OCI-LY1 (cell line): ENCODE results near the gene CCL4.
"Not testable (repeated sequence)": the region's sequence is repeated elsewhere in the genome, so short reads cannot be mapped to it uniquely, and the experiment has no call there.

Experiments
- H2AFZ ChIP-seq: fragments of 200-600 bp; sonication (generic), shearing (Covaris generic); 2 replicates; pipeline ENCODE4 v1.6.0; 2014; ENCODE audit warnings: antibody characterized with exemption, mild to moderate bottlenecking, low read length
- H3F3A ChIP-seq: fragments of 200-600 bp; sonication (generic), shearing (Covaris generic); 2 replicates; pipeline ENCODE4 v1.6.0; 2014; ENCODE audit warnings: mild to moderate bottlenecking, antibody characterized with exemption, low read length, moderate library complexity; ENCODE audit not compliant: insufficient read depth
- H3K27ac ChIP-seq: fragments of 200-600 bp; sonication (generic); 2 replicates; pipeline ENCODE4 v1.5.1; 2014; ENCODE audit warnings: low read length, mixed run types, mild to moderate bottlenecking, low read depth; ENCODE audit not compliant: poor library complexity, severe bottlenecking
- H3K27me3 ChIP-seq: fragments of 200-600 bp; sonication (generic); 2 replicates; pipeline ENCODE4 v1.6.0; 2014; ENCODE audit warnings: antibody characterized with exemption, mild to moderate bottlenecking, low read length, moderate library complexity; ENCODE audit not compliant: insufficient read depth
- H3K36me3 ChIP-seq: fragments of 200-600 bp; sonication (generic); 2 replicates; pipeline ENCODE4 v1.6.1; 2014; ENCODE audit warnings: mild to moderate bottlenecking, antibody characterized with exemption, low read length, moderate library complexity, mixed read lengths; ENCODE audit not compliant: insufficient read depth
- H3K4me1 ChIP-seq: fragments of 200-600 bp; sonication (generic); 2 replicates; pipeline ENCODE4 v1.5.1; 2014; ENCODE audit warnings: mild to moderate bottlenecking, low read length, moderate library complexity; ENCODE audit not compliant: insufficient read depth, severe bottlenecking
- H3K4me2 ChIP-seq: fragments of 200-600 bp; sonication (generic), shearing (Covaris generic); 2 replicates; pipeline ENCODE4 v1.6.1; 2014; ENCODE audit warnings: low read length
- H3K4me3 ChIP-seq: fragments of 200-600 bp; sonication (generic); 2 replicates; pipeline ENCODE4 v1.5.1; 2014; ENCODE audit warnings: low read length, low read depth, mild to moderate bottlenecking, mixed read lengths; ENCODE audit not compliant: poor library complexity, severe bottlenecking
- H3K79me2 ChIP-seq: fragments of 200-600 bp; shearing (Covaris generic); 2 replicates; pipeline ENCODE4 v1.6.1; 2016; ENCODE audit warnings: mixed run types, low read length, mixed read lengths; ENCODE audit not compliant: insufficient read depth
- H3K9ac ChIP-seq: fragments of 200-600 bp; sonication (generic), shearing (Covaris generic); 2 replicates; pipeline ENCODE4 v1.6.1; 2014; ENCODE audit warnings: mild to moderate bottlenecking, low read length, mixed read lengths
- H3K9me2 ChIP-seq: fragments of 200-600 bp; sonication (generic), shearing (Covaris generic); 2 replicates; pipeline ENCODE4 v1.6.1; 2014; ENCODE audit warnings: low read depth, mild to moderate bottlenecking, low read length, mixed read lengths
- H3K9me3 ChIP-seq: fragments of 200-600 bp; shearing (Covaris generic); 2 replicates; pipeline ENCODE4 v1.6.1; 2014; ENCODE audit warnings: low read length, mixed read lengths
- H4K20me1 ChIP-seq: fragments of 200-600 bp; sonication (generic), shearing (Covaris generic); 2 replicates; pipeline ENCODE4 v1.6.0; 2016; ENCODE audit warnings: mild to moderate bottlenecking, low read length; ENCODE audit not compliant: insufficient read depth
- EZH2 ChIP-seq: fragments of 200-600 bp; sonication (generic), shearing (Covaris generic); IDR thresholded peaks from 2 replicates; pipeline ENCODE4 v1.8.0; 2017; ENCODE audit warnings: borderline replicate concordance, mixed run types, mild to moderate bottlenecking, antibody characterized with exemption, low read length, moderate library complexity, mixed read lengths
- TF ChIP-seq, protein P1 (sequence below): fragments of 200-600 bp; sonication (generic), shearing (Covaris generic); IDR thresholded peaks from 2 replicates; pipeline ENCODE4 v1.5.1; 2017; ENCODE audit warnings: mild to moderate bottlenecking, antibody characterized with exemption, low read length, moderate library complexity, mixed read lengths

CCL4 gene

DNA sequence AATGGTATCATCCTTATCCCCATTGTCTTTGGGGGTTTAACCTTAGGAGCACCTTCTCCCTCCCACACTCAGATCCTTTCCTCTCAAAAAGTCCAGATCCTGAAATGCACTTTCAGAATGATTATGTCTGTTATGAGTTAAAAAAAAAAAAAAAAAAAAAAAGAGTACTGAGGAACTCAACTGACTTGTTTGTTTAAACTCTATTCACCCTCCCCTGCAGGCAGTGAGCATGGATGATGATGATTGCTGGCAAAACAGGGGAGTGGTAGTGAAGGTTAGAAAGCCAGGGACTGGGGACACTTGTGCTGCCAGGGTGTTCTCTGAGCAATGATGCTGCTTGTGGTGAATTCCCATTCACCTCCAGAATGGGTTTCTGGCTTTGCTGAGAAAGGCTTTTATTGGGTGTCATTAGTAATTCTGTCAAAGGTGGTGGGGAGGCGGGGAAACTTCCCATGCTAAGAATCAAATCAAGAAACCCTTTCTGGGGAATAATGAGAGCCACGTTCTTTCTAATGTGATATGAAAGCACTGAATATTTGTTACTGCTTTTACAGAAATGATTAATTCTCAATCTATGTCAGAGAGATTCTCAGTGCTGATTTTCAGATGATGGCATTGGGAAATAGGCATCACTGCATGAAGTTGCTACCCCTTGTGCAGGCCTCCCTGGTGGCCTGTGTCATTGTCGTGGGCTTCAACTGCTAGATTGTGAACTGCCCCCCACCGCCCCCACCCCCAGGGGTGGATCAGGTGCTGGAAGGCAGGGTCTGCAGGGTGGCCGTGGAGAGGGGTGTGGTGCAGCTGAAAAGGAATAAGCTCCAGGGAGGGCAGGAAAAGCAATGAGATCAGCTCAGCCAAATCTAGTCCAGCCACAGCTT is 14.1 kb downstream of the CCL4 start:
- H3K4me1 ChIP-seq: no peaks in the 10 kb centered on the region
- H3K36me3 ChIP-seq: no peaks in the 10 kb centered on the region
- H3F3A ChIP-seq: no peaks in the 10 kb centered on the region
- no peak for TF ChIP-seq EZH2
- TF ChIP-seq, protein P1, sequence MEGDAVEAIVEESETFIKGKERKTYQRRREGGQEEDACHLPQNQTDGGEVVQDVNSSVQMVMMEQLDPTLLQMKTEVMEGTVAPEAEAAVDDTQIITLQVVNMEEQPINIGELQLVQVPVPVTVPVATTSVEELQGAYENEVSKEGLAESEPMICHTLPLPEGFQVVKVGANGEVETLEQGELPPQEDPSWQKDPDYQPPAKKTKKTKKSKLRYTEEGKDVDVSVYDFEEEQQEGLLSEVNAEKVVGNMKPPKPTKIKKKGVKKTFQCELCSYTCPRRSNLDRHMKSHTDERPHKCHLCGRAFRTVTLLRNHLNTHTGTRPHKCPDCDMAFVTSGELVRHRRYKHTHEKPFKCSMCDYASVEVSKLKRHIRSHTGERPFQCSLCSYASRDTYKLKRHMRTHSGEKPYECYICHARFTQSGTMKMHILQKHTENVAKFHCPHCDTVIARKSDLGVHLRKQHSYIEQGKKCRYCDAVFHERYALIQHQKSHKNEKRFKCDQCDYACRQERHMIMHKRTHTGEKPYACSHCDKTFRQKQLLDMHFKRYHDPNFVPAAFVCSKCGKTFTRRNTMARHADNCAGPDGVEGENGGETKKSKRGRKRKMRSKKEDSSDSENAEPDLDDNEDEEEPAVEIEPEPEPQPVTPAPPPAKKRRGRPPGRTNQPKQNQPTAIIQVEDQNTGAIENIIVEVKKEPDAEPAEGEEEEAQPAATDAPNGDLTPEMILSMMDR: no peak
- no peak overlapping the region for H3K4me2 ChIP-seq
- H3K9ac ChIP-seq: no peak overlapping the region
- peaks cover 2% of the 10 kb centered on the region; the same call in 1 of the 2 replicates for H3K27me3 ChIP-seq
- no peak overlapping the region for H2AFZ ChIP-seq
- no peak overlapping the region for H3K27ac ChIP-seq
- no peaks in the 10 kb centered on the region for H4K20me1 ChIP-seq
- H3K4me3 ChIP-seq: no peak overlapping the region
- no peaks in the 10 kb centered on the region for H3K9me3 ChIP-seq
- no peaks in the 10 kb centered on the region for H3K9me2 ChIP-seq
- no peaks in the 10 kb centered on the region for H3K79me2 ChIP-seq

DNA sequence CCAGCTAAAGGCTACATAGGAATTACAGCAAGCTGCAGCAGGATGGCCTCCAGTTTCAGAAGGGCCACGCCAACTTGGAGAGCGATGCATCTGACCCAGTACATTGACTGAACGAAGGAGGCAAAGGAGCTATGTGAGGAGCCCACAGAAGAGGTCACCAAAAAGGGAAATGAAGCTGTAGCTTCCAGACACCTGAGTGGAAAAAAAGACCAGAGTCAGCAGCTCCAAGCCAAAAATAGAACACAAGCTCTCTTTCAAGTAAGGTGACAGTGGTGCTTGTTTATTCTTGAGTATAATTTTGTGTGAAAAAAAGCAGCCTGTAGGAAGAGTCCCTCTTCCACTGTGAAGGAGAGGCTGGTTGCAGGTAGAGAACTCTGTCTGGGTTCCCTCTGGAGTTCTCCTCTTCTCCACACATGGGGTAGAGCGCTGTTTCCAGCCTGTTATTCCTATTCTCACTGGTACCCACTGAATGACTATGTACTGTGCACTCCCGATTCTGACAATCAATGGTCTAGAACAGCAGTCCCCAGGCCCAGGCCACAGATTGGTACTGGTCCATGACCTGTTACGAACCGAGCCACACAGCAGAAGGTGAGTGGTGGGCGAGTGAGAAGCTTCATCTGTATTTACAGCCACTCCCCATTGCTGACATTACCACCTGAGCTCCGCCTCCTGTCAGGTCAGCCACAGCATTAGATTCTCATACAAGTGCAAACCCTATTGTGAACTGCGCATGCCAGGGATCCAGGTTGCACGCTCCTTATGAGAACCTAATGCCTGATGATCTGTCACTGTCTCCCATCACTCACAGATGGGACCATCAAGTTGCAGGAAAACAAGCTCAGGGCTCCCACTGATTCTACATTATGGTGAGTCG is 15.1 kb downstream of the CCL4 start:
- H3K4me3 ChIP-seq: no peak overlapping the region
- H3K27ac ChIP-seq: no peak overlapping the region
- no peaks in the 10 kb centered on the region for H3F3A ChIP-seq
- H3K36me3 ChIP-seq: no peaks in the 10 kb centered on the region
- no peak overlapping the region for H3K9ac ChIP-seq
- no peaks in the 10 kb centered on the region for H3K9me2 ChIP-seq
- H4K20me1 ChIP-seq: no peaks in the 10 kb centered on the region
- TF ChIP-seq EZH2: no peak
- TF ChIP-seq, protein P1: no peak
- no peaks in the 10 kb centered on the region for H3K79me2 ChIP-seq
- no peaks in the 10 kb centered on the region for H3K9me3 ChIP-seq
- no peaks in the 10 kb centered on the region for H3K4me1 ChIP-seq
- H2AFZ ChIP-seq: no peak overlapping the region
- no peaks in the 10 kb centered on the region for H3K27me3 ChIP-seq
- H3K4me2 ChIP-seq: no peak overlapping the region

DNA sequence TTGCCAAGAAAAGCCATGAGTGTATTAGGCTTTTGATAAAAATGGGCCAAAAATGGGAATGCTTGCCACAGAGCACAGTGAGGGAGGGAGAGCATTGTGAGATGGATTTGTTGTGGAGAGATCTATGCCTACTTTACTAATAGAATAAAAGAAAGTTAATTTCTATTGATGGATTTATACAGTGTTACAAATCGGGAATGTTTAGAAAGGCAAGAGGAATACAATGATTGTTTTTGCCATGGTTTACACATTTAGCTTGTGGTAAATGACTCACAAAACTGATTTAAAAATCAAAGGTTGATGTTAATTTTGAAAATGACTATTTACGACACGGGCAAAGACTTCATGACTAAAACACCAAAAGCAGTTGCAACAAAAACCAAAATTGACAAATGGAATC is 16.6 kb downstream of the CCL4 start:
- no peaks in the 10 kb centered on the region for H3K9me2 ChIP-seq

DNA sequence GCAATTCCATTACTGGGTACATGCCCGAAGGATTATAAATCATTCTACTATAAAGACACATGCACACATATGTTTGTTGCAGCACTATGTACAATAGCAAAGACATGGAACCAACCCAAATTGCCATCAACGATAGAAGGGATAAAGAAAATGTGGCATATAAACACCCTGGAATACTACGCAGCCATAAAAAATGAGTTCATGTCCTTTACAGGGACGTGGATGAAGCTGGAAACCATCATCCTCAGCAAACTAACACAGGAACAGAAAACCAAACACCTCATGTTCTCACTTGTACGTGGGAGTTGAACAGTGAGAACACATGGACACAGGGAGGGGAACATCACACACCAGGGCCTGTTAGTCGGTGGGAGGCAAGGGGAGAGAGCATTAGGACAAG is 17.5 kb downstream of the CCL4 start:
- not testable (repeated sequence) for H3K36me3 ChIP-seq, H3K4me2 ChIP-seq, H4K20me1 ChIP-seq

More for the DNA sequence above, 16.6 kb downstream of the CCL4 start:
- no peak overlapping the region for H3K4me2 ChIP-seq
- H3K4me1 ChIP-seq: no peaks in the 10 kb centered on the region
- no peaks in the 10 kb centered on the region for H3K36me3 ChIP-seq
- no peak overlapping the region for H3K4me3 ChIP-seq
- H3K27ac ChIP-seq: no peak overlapping the region
- H3F3A ChIP-seq: no peaks in the 10 kb centered on the region
- no peak for TF ChIP-seq EZH2
- TF ChIP-seq, protein P1: no peak
- no peak overlapping the region for H3K9ac ChIP-seq
- no peaks in the 10 kb centered on the region for H4K20me1 ChIP-seq
- no peaks in the 10 kb centered on the region for H3K79me2 ChIP-seq
- no peaks in the 10 kb centered on the region for H3K27me3 ChIP-seq
- H2AFZ ChIP-seq: no peak overlapping the region
- H3K9me3 ChIP-seq: peaks cover 5% of the 10 kb centered on the region; the same call in 1 of the 2 replicates

More for the DNA sequence above, 17.5 kb downstream of the CCL4 start:
- H3K79me2 ChIP-seq, H3K27ac ChIP-seq, H3K4me1 ChIP-seq, H3K4me3 ChIP-seq, H2AFZ ChIP-seq, H3F3A ChIP-seq, H3K9ac ChIP-seq, H3K9me2 ChIP-seq, H3K27me3 ChIP-seq, H3K9me3 ChIP-seq: not testable (repeated sequence)
